ENCODE data around the gene NCKAP1.
"Not testable (repeated sequence)": the region's sequence is repeated elsewhere in the genome, so short reads cannot be mapped to it uniquely, and the experiment has no call there.

DNA sequence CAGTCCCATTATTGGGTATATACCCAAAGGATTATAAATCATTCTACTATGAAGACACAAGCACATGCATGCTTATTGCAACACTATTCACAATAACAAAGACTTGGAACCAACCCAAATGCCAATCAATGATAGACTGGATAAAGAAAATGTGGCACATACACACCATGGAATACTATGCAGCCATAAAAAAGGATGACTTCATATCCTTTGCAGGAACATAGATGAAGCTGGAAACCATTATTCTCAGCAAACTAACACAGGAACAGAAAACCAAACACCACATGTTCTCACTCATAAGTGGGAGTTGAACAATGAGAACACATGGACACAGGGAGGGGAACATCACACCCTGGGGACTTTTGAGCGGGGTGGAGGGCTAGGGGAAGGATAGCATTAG, 158.2 kb downstream of the NCKAP1 start:
- not testable (repeated sequence) for TF ChIP-seq EZH2 (IDR thresholded peaks at IDR 0.05; ENCODE audit: borderline replicate concordance, low read depth, low read length, severe bottlenecking)
- TF ChIP-seq, protein P1, sequence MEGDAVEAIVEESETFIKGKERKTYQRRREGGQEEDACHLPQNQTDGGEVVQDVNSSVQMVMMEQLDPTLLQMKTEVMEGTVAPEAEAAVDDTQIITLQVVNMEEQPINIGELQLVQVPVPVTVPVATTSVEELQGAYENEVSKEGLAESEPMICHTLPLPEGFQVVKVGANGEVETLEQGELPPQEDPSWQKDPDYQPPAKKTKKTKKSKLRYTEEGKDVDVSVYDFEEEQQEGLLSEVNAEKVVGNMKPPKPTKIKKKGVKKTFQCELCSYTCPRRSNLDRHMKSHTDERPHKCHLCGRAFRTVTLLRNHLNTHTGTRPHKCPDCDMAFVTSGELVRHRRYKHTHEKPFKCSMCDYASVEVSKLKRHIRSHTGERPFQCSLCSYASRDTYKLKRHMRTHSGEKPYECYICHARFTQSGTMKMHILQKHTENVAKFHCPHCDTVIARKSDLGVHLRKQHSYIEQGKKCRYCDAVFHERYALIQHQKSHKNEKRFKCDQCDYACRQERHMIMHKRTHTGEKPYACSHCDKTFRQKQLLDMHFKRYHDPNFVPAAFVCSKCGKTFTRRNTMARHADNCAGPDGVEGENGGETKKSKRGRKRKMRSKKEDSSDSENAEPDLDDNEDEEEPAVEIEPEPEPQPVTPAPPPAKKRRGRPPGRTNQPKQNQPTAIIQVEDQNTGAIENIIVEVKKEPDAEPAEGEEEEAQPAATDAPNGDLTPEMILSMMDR (IDR thresholded peaks at IDR 0.05; ENCODE audit: borderline replicate concordance, extremely low read depth, low read length, poor library complexity, severe bottlenecking), result not testable (repeated sequence)
